HG02642 (cell line): ENCODE measurements around the gene OGN.

Experiments used
- ATAC-seq: cut with Tn5 transposase; IDR thresholded peaks from one replicate; pipeline ENCODE4 v1.9.1; 2021; ENCODE audit warnings: mild to moderate bottlenecking; ENCODE audit not compliant: unreplicated experiment, poor library complexity

OGN gene

GRCh38 chr9:92353051-92353450 lies 51.3 kb downstream of the OGN start:
- ATAC-seq = no peak

DNA sequence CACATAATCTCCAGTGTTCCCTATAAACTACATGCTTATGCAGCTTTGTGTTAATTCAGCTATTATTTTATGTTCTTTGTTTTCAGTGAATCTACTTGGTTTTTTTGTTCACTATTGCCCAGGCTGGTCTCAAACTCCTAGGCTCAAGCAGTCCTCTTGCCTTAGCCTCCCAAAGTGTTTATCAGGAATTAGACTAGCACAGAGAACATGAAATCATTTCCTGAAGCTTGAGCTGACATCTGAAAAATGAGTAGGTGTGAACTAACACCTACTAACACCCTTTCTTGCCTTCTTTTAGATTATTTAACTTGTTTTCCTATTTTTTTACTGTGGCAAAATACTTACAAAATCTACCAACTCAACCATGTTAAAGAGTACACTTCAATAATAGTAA lies 53.6 kb downstream of the OGN start:
- no peak for ATAC-seq

GRCh38 chr9:92349771-92350739 lies 54.3 kb downstream of the OGN start:
- ATAC-seq = no peak

DNA sequence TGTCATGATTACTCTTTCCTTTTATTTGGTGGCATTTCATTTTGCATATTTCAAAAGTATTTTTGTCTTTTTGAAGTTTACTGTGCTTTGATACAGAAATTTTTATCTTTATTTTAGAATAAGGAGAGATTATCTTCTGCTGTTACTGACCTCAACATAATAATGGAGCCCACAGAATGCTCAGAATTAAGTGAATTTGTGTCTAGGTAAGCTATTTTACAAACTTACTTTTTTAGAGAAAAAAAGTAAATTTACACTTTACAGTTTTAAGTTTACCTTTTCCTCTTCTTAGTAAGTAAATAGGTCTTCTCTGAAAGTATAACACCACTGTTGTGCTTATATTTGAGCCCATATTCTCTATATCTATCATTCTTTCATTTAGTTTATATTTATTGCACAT lies 58.8 kb downstream of the OGN start:
- ATAC-seq = no peak

DNA sequence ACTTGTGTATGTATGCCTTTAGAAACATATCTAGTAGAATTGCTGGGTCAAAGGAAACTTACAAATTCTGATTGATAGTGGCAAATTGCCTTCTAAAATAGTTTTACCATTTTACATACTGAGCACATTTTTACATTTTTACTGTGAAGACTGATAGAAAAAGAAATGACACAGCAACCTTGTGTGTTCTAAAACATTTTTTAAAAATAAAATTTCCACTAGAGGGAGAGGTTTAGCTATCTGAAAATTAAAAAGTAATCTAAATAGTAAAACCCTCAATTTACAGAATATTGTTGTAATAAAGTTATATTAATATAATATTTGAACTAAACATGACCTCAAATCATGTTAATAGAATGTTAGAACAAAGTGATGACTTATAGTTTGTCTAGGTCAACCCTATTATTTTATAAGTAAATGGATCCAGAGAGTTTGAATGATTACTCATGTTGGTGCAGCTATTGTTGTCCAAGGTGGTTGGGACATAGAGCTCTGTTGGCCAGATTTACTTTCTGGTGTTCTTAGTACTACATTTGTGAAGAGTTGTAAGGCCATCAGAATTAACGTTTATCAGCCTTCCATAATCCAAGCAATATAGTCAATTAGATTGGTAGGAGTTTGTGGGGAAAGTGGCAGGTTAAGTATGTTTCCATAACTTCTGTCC lies 61.4 kb downstream of the OGN start:
- no peak for ATAC-seq

GRCh38 chr9:92341578-92341977 lies 62.8 kb downstream of the OGN start:
- ATAC-seq = no peak

- ATAC-seq = no peak
Observed at GRCh38 chr9:92333282-92333634, 71.1 kb downstream of the OGN start.
